ENCODE measurements around the gene NOL4L. TPM values are rescaled to one million over a fixed set of nuclear protein-coding genes. Genes with fewer than 3 reads are reported as not detected.
"Not testable (repeated sequence)": the region's sequence is repeated elsewhere in the genome, so short reads cannot be mapped to it uniquely, and the experiment has no call there.

NOL4L gene
- total RNA-seq, 1 donor from 2014 or later, result 13.2 TPM

DNA sequence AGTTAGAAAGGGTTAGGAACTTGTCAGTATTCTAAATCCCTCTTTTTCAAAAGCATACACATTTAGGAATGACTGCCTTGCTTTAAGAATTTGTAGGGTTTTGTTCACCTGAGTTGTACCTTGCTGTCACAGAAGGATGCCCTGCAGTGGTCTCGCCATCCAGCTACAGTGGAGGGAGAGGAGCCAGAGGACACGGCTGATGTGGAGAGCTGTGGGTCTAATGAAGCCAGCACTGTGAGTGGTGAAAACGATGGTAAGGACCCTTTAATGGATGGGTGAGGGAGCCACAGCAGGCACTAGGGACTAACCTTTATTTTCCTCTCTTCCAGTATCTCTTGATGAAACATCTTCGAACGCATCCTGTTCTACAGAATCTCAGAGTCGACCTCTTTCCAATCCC lies 157.1 kb downstream of the NOL4L start:
- H3K4me1 Mint-ChIP-seq (ENCODE audit: low read depth), result no peaks in the 10 kb centered on the region
- H3K4me3 Mint-ChIP-seq (ENCODE audit: low read depth), result no peak overlapping the region
- intact Hi-C loops (cut with micrococcal nuclease), result no loop called here
- peaks cover 76% of the 10 kb centered on the region for H3K36me3 Mint-ChIP-seq (ENCODE audit: low read depth)
- H3K27me3 Mint-ChIP-seq (ENCODE audit: low read depth), result no peaks in the 10 kb centered on the region
- H3K27ac Mint-ChIP-seq, result no peak overlapping the region
- DNase-seq (ENCODE audit: low spot score), result no peak
- H3K9me3 Mint-ChIP-seq, result no peaks in the 10 kb centered on the region

DNA sequence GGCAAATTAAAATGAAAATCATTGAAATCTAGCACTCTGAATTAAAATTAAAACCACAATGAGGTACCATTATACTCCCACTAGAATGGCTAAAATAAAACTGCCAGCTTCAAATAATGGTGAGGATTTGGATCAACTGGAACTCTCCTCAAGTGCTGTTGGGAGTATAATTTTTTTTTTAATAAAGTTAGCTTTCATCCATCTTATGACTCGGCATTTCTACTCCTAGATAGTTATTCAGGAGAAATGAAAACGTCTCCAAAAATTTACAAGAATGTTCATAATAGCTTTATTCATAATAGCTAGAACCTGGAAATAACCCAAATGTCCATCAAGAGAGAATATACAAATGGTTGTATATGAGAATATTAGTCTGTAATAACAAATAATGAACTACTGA lies 163.8 kb downstream of the NOL4L start:
- Mint-ChIP-seq H3K4me1 (ENCODE audit: low read depth) (peaks cover 7% of the 10 kb centered on the region), H3K9me3 (no peaks in the 10 kb centered on the region), H3K27me3 (ENCODE audit: low read depth) (no peaks in the 10 kb centered on the region), H3K4me3 (ENCODE audit: low read depth) (no peak overlapping the region), H3K36me3 (ENCODE audit: low read depth) (peaks cover 40% of the 10 kb centered on the region), H3K27ac (no peak overlapping the region)
- DNase-seq (ENCODE audit: low spot score), result no peak
- intact Hi-C loops (cut with micrococcal nuclease), result no loop called here

DNA sequence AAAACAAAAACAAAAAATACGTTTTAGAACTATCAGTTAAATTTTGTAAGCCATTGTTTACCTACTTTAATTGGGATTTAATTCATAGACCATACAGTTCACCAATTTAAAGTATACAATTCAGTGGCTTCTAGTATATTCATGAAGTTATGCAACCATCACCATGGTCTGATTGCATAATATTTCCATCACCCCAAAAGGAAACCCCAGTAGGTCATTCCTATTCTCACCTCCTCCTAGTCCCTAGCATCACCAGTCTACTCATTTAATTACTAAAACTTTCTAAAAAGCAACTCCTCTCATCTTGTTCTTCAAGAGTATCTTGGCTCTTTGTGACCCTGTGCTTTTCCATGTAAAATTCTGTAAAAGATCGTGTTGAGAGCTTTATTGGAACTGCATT lies 166.8 kb downstream of the NOL4L start:
- H3K36me3 Mint-ChIP-seq (ENCODE audit: low read depth), result peaks cover 40% of the 10 kb centered on the region
- H3K9me3 Mint-ChIP-seq, result no peaks in the 10 kb centered on the region
- intact Hi-C loops (cut with micrococcal nuclease), result no loop called here
- H3K27ac Mint-ChIP-seq, result no peak overlapping the region
- no peak for DNase-seq (ENCODE audit: low spot score)
- H3K4me1 Mint-ChIP-seq (ENCODE audit: low read depth), result peaks cover 21% of the 10 kb centered on the region
- no peak overlapping the region for H3K4me3 Mint-ChIP-seq (ENCODE audit: low read depth)
- H3K27me3 Mint-ChIP-seq (ENCODE audit: low read depth), result no peaks in the 10 kb centered on the region

DNA sequence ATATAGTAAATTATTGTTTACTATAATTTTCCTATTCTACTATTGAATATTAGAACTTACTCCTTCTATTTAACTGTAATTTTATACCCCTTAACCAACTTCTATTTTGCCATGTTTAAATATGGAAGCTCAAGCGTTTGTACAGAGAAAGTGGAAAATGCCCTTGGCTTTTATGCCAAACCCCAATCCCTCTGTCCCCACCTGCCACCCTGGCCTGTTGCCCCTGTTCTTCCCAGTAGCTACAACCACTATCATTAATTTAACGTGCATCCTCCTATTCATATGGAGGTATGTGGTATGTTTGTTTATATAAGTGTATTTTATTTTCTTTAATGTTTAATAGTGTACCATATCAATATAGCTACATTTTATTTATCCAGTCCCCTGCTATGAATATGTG lies 168.9 kb downstream of the NOL4L start:
- H3K9me3 Mint-ChIP-seq, result no peaks in the 10 kb centered on the region
- H3K36me3 Mint-ChIP-seq (ENCODE audit: low read depth), result peaks cover 42% of the 10 kb centered on the region
- no peak overlapping the region for H3K4me3 Mint-ChIP-seq (ENCODE audit: low read depth)
- intact Hi-C loops (cut with micrococcal nuclease), result no loop called here
- no peaks in the 10 kb centered on the region for H3K27me3 Mint-ChIP-seq (ENCODE audit: low read depth)
- peaks cover 32% of the 10 kb centered on the region for H3K4me1 Mint-ChIP-seq (ENCODE audit: low read depth)
- DNase-seq (ENCODE audit: low spot score), result no peak
- H3K27ac Mint-ChIP-seq, result no peak overlapping the region

DNA sequence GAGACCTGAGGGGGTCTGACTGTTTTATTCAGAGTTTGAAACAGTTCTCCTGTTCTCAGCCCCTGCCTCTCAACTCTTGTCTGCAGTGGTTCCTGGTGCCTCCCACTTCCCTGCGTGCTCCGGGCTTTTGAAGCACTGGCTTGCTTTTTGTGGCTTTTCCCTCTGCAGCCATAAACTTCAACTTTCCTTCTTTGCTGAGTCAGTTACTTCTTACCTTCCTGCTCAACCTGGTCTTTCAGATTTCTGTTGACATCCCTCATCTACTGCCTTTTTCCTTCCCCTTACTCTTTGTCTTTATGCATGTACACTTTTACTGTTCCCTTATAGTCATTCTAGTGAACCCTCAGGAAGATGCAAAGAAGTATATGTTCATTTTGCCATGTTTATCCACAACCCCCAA lies 169.6 kb downstream of the NOL4L start:
- Mint-ChIP-seq H3K27ac (peak overlapping the region; percentile 14), H3K36me3 (ENCODE audit: low read depth) (peaks cover 44% of the 10 kb centered on the region)

GRCh38 chr20:32411955-32412706 lies 173.0 kb downstream of the NOL4L start:
- peaks cover 56% of the 10 kb centered on the region for H3K36me3 Mint-ChIP-seq (ENCODE audit: low read depth)
- no peak overlapping the region for H3K4me3 Mint-ChIP-seq (ENCODE audit: low read depth)
- H3K27ac Mint-ChIP-seq, result peak overlapping the region; percentile 38
- H3K9me3 Mint-ChIP-seq, result no peaks in the 10 kb centered on the region
- DNase-seq (ENCODE audit: low spot score), result no peak
- H3K27me3 Mint-ChIP-seq (ENCODE audit: low read depth), result no peaks in the 10 kb centered on the region
- intact Hi-C loops (cut with micrococcal nuclease), result no loop called here
- H3K4me1 Mint-ChIP-seq (ENCODE audit: low read depth), result peaks cover 40% of the 10 kb centered on the region

More for the DNA sequence above, 169.6 kb downstream of the NOL4L start:
- DNase-seq (ENCODE audit: low spot score), result no peak
- Mint-ChIP-seq H3K4me3 (ENCODE audit: low read depth) (no peak overlapping the region), H3K4me1 (ENCODE audit: low read depth) (peaks cover 32% of the 10 kb centered on the region), H3K9me3 (no peaks in the 10 kb centered on the region), H3K27me3 (ENCODE audit: low read depth) (no peaks in the 10 kb centered on the region)
- intact Hi-C loops (cut with micrococcal nuclease), result no loop called here

GRCh38 chr20:32407131-32407750 lies 177.9 kb downstream of the NOL4L start:
- intact Hi-C loops (cut with micrococcal nuclease), result loop anchor here (2.0 kb wide), 1 partner anchor 20 kb away; no protein-coding TSS in a partner anchor
- H3K9me3 Mint-ChIP-seq; H3K27me3 Mint-ChIP-seq (ENCODE audit: low read depth): not testable (repeated sequence)
- Mint-ChIP-seq H3K4me1 (ENCODE audit: low read depth) (peaks cover 29% of the 10 kb centered on the region), H3K36me3 (ENCODE audit: low read depth) (peaks cover 50% of the 10 kb centered on the region), H3K4me3 (ENCODE audit: low read depth) (peak overlapping the region; percentile 68), H3K27ac (peak overlapping the region; percentile 89)
- DNase-seq (ENCODE audit: low spot score), result peak; percentile 42

GRCh38 chr20:32406701-32407100 lies 178.4 kb downstream of the NOL4L start:
- intact Hi-C loops (cut with micrococcal nuclease), result loop anchor here (2.0 kb wide), 1 partner anchor 20 kb away; no protein-coding TSS in a partner anchor
- Mint-ChIP-seq H3K27me3 (ENCODE audit: low read depth) (no peaks in the 10 kb centered on the region), H3K9me3 (no peaks in the 10 kb centered on the region), H3K36me3 (ENCODE audit: low read depth) (peaks cover 49% of the 10 kb centered on the region), H3K4me3 (ENCODE audit: low read depth) (no peak overlapping the region), H3K4me1 (ENCODE audit: low read depth) (peaks cover 24% of the 10 kb centered on the region), H3K27ac (peak overlapping the region; percentile 89)
- no peak for DNase-seq (ENCODE audit: low spot score)

- peaks cover 31% of the 10 kb centered on the region for H3K4me1 Mint-ChIP-seq (ENCODE audit: low read depth)
- peaks cover 56% of the 10 kb centered on the region for H3K36me3 Mint-ChIP-seq (ENCODE audit: low read depth)
- no peak overlapping the region for H3K27ac Mint-ChIP-seq
- no peaks in the 10 kb centered on the region for H3K9me3 Mint-ChIP-seq
- H3K4me3 Mint-ChIP-seq (ENCODE audit: low read depth), result no peak overlapping the region
- no peaks in the 10 kb centered on the region for H3K27me3 Mint-ChIP-seq (ENCODE audit: low read depth)
- DNase-seq (ENCODE audit: low spot score), result no peak
- intact Hi-C loops (cut with micrococcal nuclease), result no loop called here
These were observed 181.1 kb downstream of the NOL4L start for GRCh38 chr20:32404017-32404416.

DNA sequence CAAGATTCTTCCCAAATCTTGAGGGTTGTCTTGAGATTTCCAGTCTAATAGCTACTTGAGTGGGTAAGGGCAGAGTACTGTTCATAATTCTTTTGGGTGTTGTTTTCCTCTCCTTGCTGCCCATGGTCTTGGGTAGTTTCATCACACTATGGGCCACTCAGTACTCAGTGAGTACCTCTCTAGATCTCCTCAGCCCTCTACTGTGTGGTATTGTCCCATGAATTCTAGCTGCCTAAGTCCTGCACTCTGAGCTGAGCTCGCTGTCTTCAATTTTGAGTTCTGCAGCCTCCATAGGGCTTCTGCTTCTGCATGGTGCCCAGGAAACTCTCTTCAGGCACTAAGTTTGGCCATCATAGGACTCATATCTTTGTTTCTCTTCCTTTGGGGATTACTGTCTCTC lies 184.7 kb downstream of the NOL4L start:
- Mint-ChIP-seq H3K36me3 (ENCODE audit: low read depth) (peaks cover 53% of the 10 kb centered on the region), H3K9me3 (peaks cover 2% of the 10 kb centered on the region)

DNA sequence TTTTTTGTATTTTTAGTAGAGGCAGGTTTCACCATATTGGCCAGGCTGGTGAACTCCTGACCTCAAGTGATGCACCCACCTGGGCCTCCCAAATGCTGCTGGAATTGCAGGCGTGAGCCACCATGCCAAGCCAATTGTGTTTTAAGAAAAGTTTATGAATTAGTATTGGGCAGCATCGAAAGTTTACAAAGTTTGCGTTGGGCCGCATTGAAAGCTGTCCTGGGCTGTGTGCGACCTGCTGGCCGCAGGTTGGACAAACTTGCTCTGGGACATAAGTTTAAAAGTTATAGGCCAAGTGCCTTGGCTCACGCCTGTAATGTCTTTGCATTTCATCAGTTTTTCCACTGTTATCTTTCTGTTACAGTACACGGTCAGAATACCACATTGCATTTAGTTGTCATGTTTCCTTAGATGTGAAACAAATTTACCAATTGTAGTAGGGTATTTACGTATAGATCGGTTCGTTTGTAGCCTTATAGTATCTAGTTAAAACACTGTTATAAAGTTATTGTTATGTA lies 187.5 kb downstream of the NOL4L start:
- Mint-ChIP-seq H3K4me3 (ENCODE audit: low read depth) (no peak overlapping the region), H3K9me3 (peaks cover 9% of the 10 kb centered on the region), H3K36me3 (ENCODE audit: low read depth) (peaks cover 63% of the 10 kb centered on the region), H3K4me1 (ENCODE audit: low read depth) (peaks cover 22% of the 10 kb centered on the region), H3K27me3 (ENCODE audit: low read depth) (no peaks in the 10 kb centered on the region), H3K27ac (no peak overlapping the region)
- intact Hi-C loops (cut with micrococcal nuclease), result no loop called here
- DNase-seq (ENCODE audit: low spot score), result no peak

More for the DNA sequence above, 184.7 kb downstream of the NOL4L start:
- no peak overlapping the region for H3K27ac Mint-ChIP-seq
- H3K4me1 Mint-ChIP-seq (ENCODE audit: low read depth), result peaks cover 19% of the 10 kb centered on the region
- no peaks in the 10 kb centered on the region for H3K27me3 Mint-ChIP-seq (ENCODE audit: low read depth)
- no peak for DNase-seq (ENCODE audit: low spot score)
- no peak overlapping the region for H3K4me3 Mint-ChIP-seq (ENCODE audit: low read depth)
- intact Hi-C loops (cut with micrococcal nuclease), result no loop called here

GRCh38 chr20:32396646-32397160 lies 188.4 kb downstream of the NOL4L start:
- Mint-ChIP-seq H3K4me1 (ENCODE audit: low read depth) (peaks cover 22% of the 10 kb centered on the region), H3K9me3 (peaks cover 9% of the 10 kb centered on the region), H3K27ac (no peak overlapping the region), H3K36me3 (ENCODE audit: low read depth) (peaks cover 62% of the 10 kb centered on the region), H3K27me3 (ENCODE audit: low read depth) (no peaks in the 10 kb centered on the region), H3K4me3 (ENCODE audit: low read depth) (no peak overlapping the region)
- intact Hi-C loops (cut with micrococcal nuclease), result no loop called here
- DNase-seq (ENCODE audit: low spot score), result no peak

DNA sequence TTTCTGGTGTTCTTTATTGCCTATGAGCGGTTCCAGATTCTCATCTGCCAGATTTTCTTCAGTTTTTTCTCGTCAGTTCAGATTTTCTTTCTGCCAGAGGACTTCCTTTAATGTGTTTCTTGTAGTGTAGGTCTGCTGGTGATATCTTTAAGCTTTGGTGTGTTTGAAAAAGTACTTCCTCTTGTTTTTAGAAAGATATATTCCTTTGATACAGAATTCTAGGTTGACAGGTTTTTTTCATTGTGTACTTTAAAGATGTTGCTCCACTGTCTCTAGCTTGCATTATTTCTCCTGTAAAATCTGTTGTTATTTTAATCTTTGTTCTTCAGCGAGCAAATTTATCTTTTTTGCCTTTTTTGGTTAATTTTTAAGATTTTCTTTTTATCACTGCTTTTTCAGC lies 190.1 kb downstream of the NOL4L start:
- no peak overlapping the region for H3K4me3 Mint-ChIP-seq (ENCODE audit: low read depth)

More for the DNA sequence above, 190.1 kb downstream of the NOL4L start:
- no peak for DNase-seq (ENCODE audit: low spot score)
- H3K9me3 Mint-ChIP-seq, result peaks cover 9% of the 10 kb centered on the region
- no peak overlapping the region for H3K27ac Mint-ChIP-seq
- H3K36me3 Mint-ChIP-seq (ENCODE audit: low read depth), result peaks cover 60% of the 10 kb centered on the region
- no peaks in the 10 kb centered on the region for H3K27me3 Mint-ChIP-seq (ENCODE audit: low read depth)
- intact Hi-C loops (cut with micrococcal nuclease), result no loop called here
- peaks cover 14% of the 10 kb centered on the region for H3K4me1 Mint-ChIP-seq (ENCODE audit: low read depth)

All from activated T-helper 2 cell treated with anti-CD3 and anti-CD28 coated beads, Interferon-gamma antibody, Interleukin-2, Interleukin-4, amounts not matched to agents 10 μg/mL and 5 μg/mL and 100 μg/mL, durations not matched to agents 14 hours and 24 hours and 36 hours (primary cell).